ENCODE measurements around the gene PLXND1.

- TF ChIP-seq CTCF (IDR thresholded peaks at IDR 0.05): no peak
- TF ChIP-seq EP300 (IDR thresholded peaks at IDR 0.05): no peak
These were observed 33.9 kb downstream of the PLXND1 start for GRCh38 chr3:129572603-129573002.
